Pancreas (tissue), 10 donors: Measurements from ENCODE around the gene PTPRO. TPM values are rescaled to one million over a fixed set of nuclear protein-coding genes. Genes with fewer than 3 reads are reported as not detected.
A peak's percentile ranks its signal among the peaks of the same experiment; 100 is the strongest.

Source experiments
- ATAC-seq, 4 donors: fragments of 200-7000 bp; cut with Tn5 transposase; one replicate each; pipeline versions ENCODE4 v1.8.0 to v1.9.1; 2020; ENCODE audit warnings: mild to moderate bottlenecking in 4 of 4, moderate library complexity in 4 of 4
- DNase-seq, 6 donors: peaks; one replicate each; pipeline ENCODE4 v3.0.0-alpha.2; 2020
- FAIRE-seq: peaks from 2 replicates; lab custom pipeline; 2012; peaks lifted over from hg19 to GRCh38; lab: Jason Lieb, UNC
- H3K27ac ChIP-seq, 4 donors: fragments of 200-600 bp; sonication (generic); 1 replicate in 3 of 4; 2 replicates in 1 of 4; pipeline versions ENCODE4 v1.5.0 to v1.8.0; 2020
- H3K27me3 ChIP-seq, 4 donors: fragments of 200-600 bp; one replicate each; pipeline ENCODE4 v1.8.0; 2021
- H3K36me3 ChIP-seq, 3 donors: fragments of 200-600 bp; sonication (generic) in 1 of 3; one replicate each; pipeline versions ENCODE4 v1.5.0 to v1.8.0; 2020 to 2021
- H3K4me1 ChIP-seq, 3 donors: fragments of 200-600 bp; one replicate each; pipeline ENCODE4 v1.8.0; 2021
- H3K4me3 ChIP-seq, 4 donors: fragments of 200-600 bp; sonication (generic) in 2 of 4; one replicate each; pipeline versions ENCODE4 v1.5.0 to v1.8.0; 2020 to 2021
- H3K9me3 ChIP-seq, 4 donors: fragments of 200-600 bp; one replicate each; pipeline ENCODE4 v1.8.0; 2021
- CTCF ChIP-seq, 4 donors: fragments of 200-600 bp; sonication (generic) in 3 of 4; IDR thresholded peaks; one replicate each; pipeline versions ENCODE4 v1.5.0 to v1.8.0; 2021; ENCODE audit warnings: antibody characterized with exemption in 4 of 4
- WGBS, 2 donors: extraction: QIAGEN DNeasy Blood & Tissue Kit; methylation state at CpG; one replicate each; pipeline ENCODE4 v1.1.7; 2013; 5-methylcytosine and 5-hydroxymethylcytosine counted together
- intact Hi-C, 3 donors: fragments of 100-400 bp; cut with DNase I; formaldehyde crosslinking; loops; one replicate each; pipeline versions ENCODE4 v1.11.1 to v1.14.2; 2022
- polyA plus RNA-seq, 2 donors: library from polyadenylated mRNA; stranded (reverse); fragments of 200-250 nt; gene quantifications; one replicate each; pipeline ENCODE4 v1.2.3, GENCODE V29; 2013
- total RNA-seq, 6 donors: library from RNA; stranded (reverse); fragmentation: NEBNext Ultra II Directional in 4 of 6; extraction: Animal tissue kit (Norgen Biotek cat#: 25700) in 4 of 6; gene quantifications; one replicate each; pipeline versions ENCODE4 v1.2.1 to v1.2.4, GENCODE V29; 2021 to 2023
- donor health status: healthy with polysubstance abuse.
- donor health status: DM: no; HTN: no; CAD: no; lungs with moderate emphysema.
- donor health status: DM: no; HTN: no; CAD: no.
- donor health status: control.
- donor health status: control.
- donor health status: Bipolar disorder and iron deficiency.
- donor health status: DM: yes; HTN: yes; CAD: no.
- donor health status: DM: no; HTN: no; CAD: no.
- donor health status: DM: no; HTN: no; CAD: no.
- donor health status: DM: yes; HTN: yes; CAD: no.

The PTPRO gene
- total and polyA plus RNA-seq, 8 donors: 0.11 to 2.6 (median 0.31) TPM; not detected in 1

GRCh38 chr12:15528666-15529065 lies 206.4 kb downstream of the PTPRO start:
- intact Hi-C loops: no loop called here
- Histone ChIP-seq H3K4me1 (no peaks in the 10 kb centered on the region), H3K4me3 (no peak overlapping the region), H3K9me3 (no peaks in the 10 kb centered on the region), H3K27me3 (peaks cover 0 to 5% (median 0%) of the 10 kb centered on the region in 4 donors), H3K27ac (no peak overlapping the region), H3K36me3 (no peaks in the 10 kb centered on the region)
- WGBS, 2 donors: 94 to 95% methylated on average over 2 of the region's 2 CpGs
- ATAC-seq: no peak
- TF ChIP-seq CTCF (IDR thresholded peaks at IDR 0.05): no peak
- FAIRE-seq: no peak
- DNase-seq: no peak

GRCh38 chr12:15530361-15530760 lies 208.1 kb downstream of the PTPRO start:
- TF ChIP-seq CTCF (IDR thresholded peaks at IDR 0.05): no peak

GRCh38 chr12:15532364-15532977 lies 210.2 kb downstream of the PTPRO start:
- Histone ChIP-seq H3K4me1 (no peaks in the 10 kb centered on the region), H3K36me3 (no peaks in the 10 kb centered on the region), H3K27ac (no peak overlapping the region), H3K9me3 (no peaks in the 10 kb centered on the region), H3K27me3 (no peaks in the 10 kb centered on the region), H3K4me3 (no peak overlapping the region)
- ATAC-seq: peak in 3 of 4 donors; percentile 48 to 67 (median 52)
- no peak for DNase-seq
- intact Hi-C loops: loop anchor here in 1 of 3 donors (10.0 kb wide), 1 partner anchor 268 kb away; no protein-coding TSS in a partner anchor
- WGBS, 2 donors: 44 to 52% methylated on average over 3 of the region's 3 CpGs
- FAIRE-seq: peak; percentile 5
- peak in 1 of 4 donors; percentile 17 for TF ChIP-seq CTCF (IDR thresholded peaks at IDR 0.05)

More at GRCh38 chr12:15530361-15530760, 208.1 kb downstream of the PTPRO start:
- peaks cover 0 to 5% (median 0%) of the 10 kb centered on the region in 4 donors for H3K27me3 ChIP-seq
- DNase-seq: no peak
- H3K36me3 ChIP-seq: no peaks in the 10 kb centered on the region
- no peaks in the 10 kb centered on the region for H3K9me3 ChIP-seq
- ATAC-seq: no peak
- no peak for FAIRE-seq
- WGBS, 2 donors: 84 to 85% methylated on average over 1 of the region's 1 CpG
- no peak overlapping the region for H3K4me3 ChIP-seq
- H3K27ac ChIP-seq: no peak overlapping the region
- no peaks in the 10 kb centered on the region for H3K4me1 ChIP-seq
- intact Hi-C loops: loop anchor here in 1 of 3 donors (10.0 kb wide), 1 partner anchor 266 kb away; no protein-coding TSS in a partner anchor

GRCh38 chr12:15534322-15534721 lies 212.0 kb downstream of the PTPRO start:
- ATAC-seq (peak in 3 of 4 donors; percentile 17 to 83 (median 73)), FAIRE-seq (no peak), DNase-seq (no peak)
- intact Hi-C loops: loop anchor here in 1 of 3 donors (10.0 kb wide), 1 partner anchor 270 kb away; no protein-coding TSS in a partner anchor
- Histone ChIP-seq H3K9me3 (no peaks in the 10 kb centered on the region), H3K4me1 (no peaks in the 10 kb centered on the region), H3K36me3 (no peaks in the 10 kb centered on the region), H3K4me3 (no peak overlapping the region), H3K27me3 (no peaks in the 10 kb centered on the region), H3K27ac (peak overlapping the region in 1 of 4 donors; percentile 2)
- TF ChIP-seq CTCF (IDR thresholded peaks at IDR 0.05): no peak
- WGBS, 2 donors: 66 to 73% methylated on average over 3 of the region's 3 CpGs

GRCh38 chr12:15534874-15535273 lies 212.6 kb downstream of the PTPRO start:
- no peak for FAIRE-seq
- 77 to 79% methylated on average over 5 of the region's 5 CpGs for WGBS, 2 donors
- no peak for DNase-seq
- H3K9me3 ChIP-seq: no peaks in the 10 kb centered on the region
- no peaks in the 10 kb centered on the region for H3K4me1 ChIP-seq
- intact Hi-C loops: loop anchor here in 1 of 3 donors (10.0 kb wide), 1 partner anchor 270 kb away; no protein-coding TSS in a partner anchor
- no peak for TF ChIP-seq CTCF (IDR thresholded peaks at IDR 0.05)
- H3K4me3 ChIP-seq: no peak overlapping the region
- peak overlapping the region in 1 of 4 donors; percentile 2 for H3K27ac ChIP-seq
- no peaks in the 10 kb centered on the region for H3K36me3 ChIP-seq
- peak in 2 of 4 donors; percentile 52 to 54 for ATAC-seq
- no peaks in the 10 kb centered on the region for H3K27me3 ChIP-seq
